Measurements from ENCODE around the gene LST1. TPM values are rescaled to one million over a fixed set of nuclear protein-coding genes. Genes with fewer than 3 reads are reported as not detected.
A peak's percentile ranks its signal among the peaks of the same experiment; 100 is the strongest.

Gene LST1
- total RNA-seq, 1 experiment from 2014 or later = not detected

- no TSS peak for BruUV-seq (replicated peaks)
- no peak for DNase-seq (ENCODE audit: low spot score)
- ChIA-PET POLR2A (ENCODE audit: low non-redundant PET) (interaction anchor here (0.6 kb wide), 1 partner anchor 1001 kb away, joined by 7 read pairs; no protein-coding TSS in a partner anchor), CTCF (interaction anchor here (1.9 kb wide), 1 partner anchor 11 kb away, joined by 4 read pairs; no protein-coding TSS in a partner anchor)
- no peak overlapping the region for H3K27ac ChIP-seq (ENCODE audit: low read depth, low read length, poor library complexity, severe bottlenecking)
- H3K4me1 ChIP-seq (ENCODE audit: insufficient read depth, low read length, poor library complexity, severe bottlenecking) = peaks cover 2% of the 10 kb centered on the region
- H3K9me3 ChIP-seq (ENCODE audit: low read depth, low read length, poor library complexity, severe bottlenecking) = no peaks in the 10 kb centered on the region
- H3K27me3 ChIP-seq (replicated peaks; ENCODE audit: insufficient read depth, low read depth, low read length, poor library complexity) = no peaks in the 10 kb centered on the region
- intact Hi-C loops (cut with micrococcal nuclease; ENCODE audit: unreplicated experiment) = no loop called here
- H3K4me3 ChIP-seq (ENCODE audit: low read depth, low read length, poor library complexity, severe bottlenecking) = no peak overlapping the region
- TF ChIP-seq, protein P1, sequence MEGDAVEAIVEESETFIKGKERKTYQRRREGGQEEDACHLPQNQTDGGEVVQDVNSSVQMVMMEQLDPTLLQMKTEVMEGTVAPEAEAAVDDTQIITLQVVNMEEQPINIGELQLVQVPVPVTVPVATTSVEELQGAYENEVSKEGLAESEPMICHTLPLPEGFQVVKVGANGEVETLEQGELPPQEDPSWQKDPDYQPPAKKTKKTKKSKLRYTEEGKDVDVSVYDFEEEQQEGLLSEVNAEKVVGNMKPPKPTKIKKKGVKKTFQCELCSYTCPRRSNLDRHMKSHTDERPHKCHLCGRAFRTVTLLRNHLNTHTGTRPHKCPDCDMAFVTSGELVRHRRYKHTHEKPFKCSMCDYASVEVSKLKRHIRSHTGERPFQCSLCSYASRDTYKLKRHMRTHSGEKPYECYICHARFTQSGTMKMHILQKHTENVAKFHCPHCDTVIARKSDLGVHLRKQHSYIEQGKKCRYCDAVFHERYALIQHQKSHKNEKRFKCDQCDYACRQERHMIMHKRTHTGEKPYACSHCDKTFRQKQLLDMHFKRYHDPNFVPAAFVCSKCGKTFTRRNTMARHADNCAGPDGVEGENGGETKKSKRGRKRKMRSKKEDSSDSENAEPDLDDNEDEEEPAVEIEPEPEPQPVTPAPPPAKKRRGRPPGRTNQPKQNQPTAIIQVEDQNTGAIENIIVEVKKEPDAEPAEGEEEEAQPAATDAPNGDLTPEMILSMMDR (conservative IDR thresholded peaks at IDR 0.05; ENCODE audit: low read depth, low read length) = no peak
- no peak for TF ChIP-seq EZH2 (IDR thresholded peaks at IDR 0.05; ENCODE audit: borderline replicate concordance, low read depth, low read length, poor library complexity, severe bottlenecking)
- no peaks in the 10 kb centered on the region for H3K36me3 ChIP-seq (ENCODE audit: insufficient read depth, low read length, poor library complexity, severe bottlenecking)
Observed at GRCh38 chr6:31609519-31610406, 23.7 kb downstream of the LST1 start.

DNA sequence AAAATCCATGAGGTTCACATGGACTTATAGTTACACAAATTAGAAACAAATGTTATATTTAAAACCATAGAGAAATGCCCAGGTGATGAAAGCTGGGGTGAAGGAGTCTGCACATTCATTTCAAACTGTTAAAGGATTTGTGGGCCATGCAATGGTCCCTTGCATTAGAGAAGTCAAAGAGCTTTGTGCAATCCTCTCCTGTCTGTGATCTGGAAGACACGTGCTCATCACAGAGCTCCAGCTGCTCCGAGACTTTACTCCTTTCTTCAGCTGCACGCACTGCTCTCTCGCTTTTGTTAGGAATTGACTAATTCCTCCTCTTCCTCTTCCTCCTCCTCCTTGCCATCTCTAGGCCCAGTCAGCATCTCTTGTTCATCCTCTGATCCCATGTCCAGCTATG is 24.9 kb downstream of the LST1 start:
- no peak for DNase-seq (ENCODE audit: low spot score)
- no peaks in the 10 kb centered on the region for H3K36me3 ChIP-seq (ENCODE audit: insufficient read depth, low read length, poor library complexity, severe bottlenecking)
- no peaks in the 10 kb centered on the region for H3K9me3 ChIP-seq (ENCODE audit: low read depth, low read length, poor library complexity, severe bottlenecking)
- CTCF ChIA-PET = interaction anchor here (0.7 kb wide), 1 partner anchor 77 kb away, joined by 4 read pairs; no protein-coding TSS in a partner anchor
- H3K27me3 ChIP-seq (replicated peaks; ENCODE audit: insufficient read depth, low read depth, low read length, poor library complexity) = no peaks in the 10 kb centered on the region
- no peak overlapping the region for H3K27ac ChIP-seq (ENCODE audit: low read depth, low read length, poor library complexity, severe bottlenecking)
- TF ChIP-seq, protein P1 (conservative IDR thresholded peaks at IDR 0.05; ENCODE audit: low read depth, low read length) = no peak
- no peak for TF ChIP-seq EZH2 (IDR thresholded peaks at IDR 0.05; ENCODE audit: borderline replicate concordance, low read depth, low read length, poor library complexity, severe bottlenecking)
- POLR2A ChIA-PET (ENCODE audit: low non-redundant PET) = no interaction called here
- no TSS peak for BruUV-seq (replicated peaks)
- intact Hi-C loops (cut with micrococcal nuclease; ENCODE audit: unreplicated experiment) = no loop called here
- peaks cover 11% of the 10 kb centered on the region for H3K4me1 ChIP-seq (ENCODE audit: insufficient read depth, low read length, poor library complexity, severe bottlenecking)
- H3K4me3 ChIP-seq (ENCODE audit: low read depth, low read length, poor library complexity, severe bottlenecking) = no peak overlapping the region

DNA sequence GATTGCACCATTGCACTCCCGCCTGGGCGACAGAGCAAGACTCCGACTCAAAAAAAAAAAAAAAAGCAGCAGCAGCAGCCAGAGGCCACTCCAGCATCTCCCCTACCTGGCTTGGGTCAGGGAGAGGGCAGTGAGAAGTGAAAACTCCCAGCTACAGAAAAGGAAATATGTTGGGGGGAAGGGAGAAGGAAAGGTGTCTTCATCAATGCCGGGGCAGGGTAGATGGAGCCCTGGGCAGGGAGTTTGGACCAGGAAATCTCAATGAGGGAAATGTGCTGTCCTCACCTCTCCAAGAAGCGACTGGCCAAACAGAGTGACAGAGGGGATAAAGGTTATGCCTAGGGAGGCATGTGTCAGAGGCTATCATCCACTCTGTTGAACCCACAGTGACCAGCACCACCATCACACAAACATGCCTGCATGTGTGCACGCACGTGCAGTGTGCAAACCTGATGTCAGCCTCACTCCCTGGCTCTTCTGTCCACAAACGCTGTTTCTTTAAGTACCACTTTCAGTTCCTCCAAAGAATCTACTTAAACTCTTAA is 28.1 kb downstream of the LST1 start:
- Histone ChIP-seq H3K27me3 (replicated peaks; ENCODE audit: insufficient read depth, low read depth, low read length, poor library complexity) (no peaks in the 10 kb centered on the region), H3K4me3 (ENCODE audit: low read depth, low read length, poor library complexity, severe bottlenecking) (no peak overlapping the region), H3K9me3 (ENCODE audit: low read depth, low read length, poor library complexity, severe bottlenecking) (no peaks in the 10 kb centered on the region), H3K36me3 (ENCODE audit: insufficient read depth, low read length, poor library complexity, severe bottlenecking) (no peaks in the 10 kb centered on the region), H3K4me1 (ENCODE audit: insufficient read depth, low read length, poor library complexity, severe bottlenecking) (peaks cover 11% of the 10 kb centered on the region), H3K27ac (ENCODE audit: low read depth, low read length, poor library complexity, severe bottlenecking) (peak overlapping the region; percentile 14)
- no TSS peak for BruUV-seq (replicated peaks)
- no peak for DNase-seq (ENCODE audit: low spot score)
- ChIA-PET POLR2A (ENCODE audit: low non-redundant PET) (no interaction called here), CTCF (no interaction called here)
- TF ChIP-seq, protein P1 (conservative IDR thresholded peaks at IDR 0.05; ENCODE audit: low read depth, low read length) = no peak
- TF ChIP-seq EZH2 (IDR thresholded peaks at IDR 0.05; ENCODE audit: borderline replicate concordance, low read depth, low read length, poor library complexity, severe bottlenecking) = no peak
- intact Hi-C loops (cut with micrococcal nuclease; ENCODE audit: unreplicated experiment) = no loop called here

All from A673 (cell line).